Testis (tissue), 3 donors: ENCODE measurements around the gene MSLN. TPM values are rescaled to one million over a fixed set of nuclear protein-coding genes. Genes with fewer than 3 reads are reported as not detected.
A peak's percentile ranks its signal among the peaks of the same experiment; 100 is the strongest.

Source experiments
- DNase-seq: peaks from one replicate; pipeline ENCODE4 v3.0.0-alpha.2; 2019
- H3K27ac ChIP-seq, 2 donors: fragments of 200-600 bp; sonication (generic); one replicate each; pipeline ENCODE4 v1.5.1; 2019
- H3K27me3 ChIP-seq: fragments of 200-600 bp; sonication (generic); one replicate; pipeline ENCODE4 v1.5.1; 2019
- H3K36me3 ChIP-seq: fragments of 200-600 bp; sonication (generic); one replicate; pipeline ENCODE4 v1.5.1; 2017; ENCODE audit warnings: low read depth; ENCODE audit errors: missing control alignments
- H3K4me1 ChIP-seq: fragments of 200-600 bp; sonication (generic); one replicate; pipeline ENCODE4 v1.5.1; 2019
- H3K4me3 ChIP-seq, 2 donors: fragments of 200-600 bp; sonication (generic); one replicate each; pipeline ENCODE4 v1.5.1; 2017 to 2019
- H3K9me3 ChIP-seq: fragments of 200-600 bp; sonication (generic); one replicate; pipeline ENCODE4 v1.5.1; 2017
- POLR2A ChIP-seq: fragments of 450-650 bp; IDR thresholded peaks from one replicate; pipeline ENCODE4 v1.6.1; 2017; ENCODE audit warnings: antibody characterized with exemption, mild to moderate bottlenecking, moderate library complexity
- whole genome bisulfite sequencing, 2 donors: methylation state at CpG; one replicate each; pipeline ENCODE4 v1.1.5; 2018; 5-methylcytosine and 5-hydroxymethylcytosine counted together
- intact Hi-C: fragments of 100-400 bp; cut with DNase I; formaldehyde crosslinking; loops from one replicate; pipeline ENCODE4 v1.15.1; 2023; ENCODE audit warnings: low total_unique reads
- polyA plus RNA-seq: library from polyadenylated mRNA; stranded (reverse); fragments of 350-450 nt; fragmentation: Illumina TruSeq; extraction: RNeasy Lipid Tissue Mini Kit (QIAGEN cat#74804); gene quantifications from one replicate; pipeline ENCODE4 v1.2.3, GENCODE V29; 2014; ENCODE audit warnings: low read depth, low replicate concordance; ENCODE audit not compliant: insufficient read depth
- total RNA-seq, 2 donors: library from RNA; depleted of rRNA; stranded (reverse); fragments of >200 nt; gene quantifications; one replicate each; pipeline ENCODE4 v1.2.3, GENCODE V29; 2016
- TF ChIP-seq, protein P1 (sequence below), 3 experiments: fragments of 450-650 bp in 2 of 3; fragments of 200-600 bp in 1 of 3; sonication (generic) in 1 of 3; IDR thresholded peaks; one replicate each; pipeline ENCODE4 v1.5.1; 2016 to 2019; ENCODE audit warnings: antibody characterized with exemption in 3 of 3, mild to moderate bottlenecking in 2 of 3, moderate library complexity in 1 of 3

The MSLN gene
- total and polyA plus RNA-seq, 3 donors from 2014 or later = 1.5 to 18.5 (median 2.8) TPM

DNA sequence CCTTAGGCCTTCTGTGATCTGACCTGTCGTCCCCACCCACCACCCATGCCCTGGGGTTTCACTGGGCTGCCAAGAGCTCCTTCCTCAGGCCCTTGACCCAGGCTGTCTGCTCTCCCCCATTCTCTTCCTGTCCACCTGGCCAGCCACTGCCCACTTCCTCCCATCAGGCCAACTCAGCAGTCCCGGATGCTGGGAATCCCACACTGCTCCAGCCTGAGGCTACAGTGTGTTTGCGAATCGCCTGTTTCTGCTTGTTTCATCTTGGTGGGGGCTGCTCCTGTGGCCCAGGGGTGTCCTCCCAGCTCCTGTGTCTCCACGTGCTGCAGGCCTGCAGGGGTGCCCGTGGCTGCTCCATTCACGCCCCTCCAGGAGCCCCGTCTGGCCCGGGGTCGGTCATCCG lies 46.5 kb upstream of the MSLN start:
- Histone ChIP-seq H3K36me3 (no peaks in the 10 kb centered on the region), H3K27me3 (no peaks in the 10 kb centered on the region), H3K4me1 (peaks cover 22% of the 10 kb centered on the region), H3K4me3 (no peak overlapping the region), H3K9me3 (no peaks in the 10 kb centered on the region), H3K27ac (no peak overlapping the region)
- DNase-seq = no peak
- intact Hi-C loops = no loop called here
- no peak for TF ChIP-seq POLR2A
- TF ChIP-seq, protein P1, sequence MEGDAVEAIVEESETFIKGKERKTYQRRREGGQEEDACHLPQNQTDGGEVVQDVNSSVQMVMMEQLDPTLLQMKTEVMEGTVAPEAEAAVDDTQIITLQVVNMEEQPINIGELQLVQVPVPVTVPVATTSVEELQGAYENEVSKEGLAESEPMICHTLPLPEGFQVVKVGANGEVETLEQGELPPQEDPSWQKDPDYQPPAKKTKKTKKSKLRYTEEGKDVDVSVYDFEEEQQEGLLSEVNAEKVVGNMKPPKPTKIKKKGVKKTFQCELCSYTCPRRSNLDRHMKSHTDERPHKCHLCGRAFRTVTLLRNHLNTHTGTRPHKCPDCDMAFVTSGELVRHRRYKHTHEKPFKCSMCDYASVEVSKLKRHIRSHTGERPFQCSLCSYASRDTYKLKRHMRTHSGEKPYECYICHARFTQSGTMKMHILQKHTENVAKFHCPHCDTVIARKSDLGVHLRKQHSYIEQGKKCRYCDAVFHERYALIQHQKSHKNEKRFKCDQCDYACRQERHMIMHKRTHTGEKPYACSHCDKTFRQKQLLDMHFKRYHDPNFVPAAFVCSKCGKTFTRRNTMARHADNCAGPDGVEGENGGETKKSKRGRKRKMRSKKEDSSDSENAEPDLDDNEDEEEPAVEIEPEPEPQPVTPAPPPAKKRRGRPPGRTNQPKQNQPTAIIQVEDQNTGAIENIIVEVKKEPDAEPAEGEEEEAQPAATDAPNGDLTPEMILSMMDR (IDR thresholded peaks at IDR 0.05) = no peak
- WGBS, 2 donors = 41 to 68% methylated on average over 4 to 11 of the region's 11 CpGs

GRCh38 chr16:714558-715476 lies 45.7 kb upstream of the MSLN start, which contains the start of gene METRN:
TSS of gene METRN (plus strand) at chr16:715118. CDS start at chr16:715290, 172 bp downstream.
- Histone ChIP-seq H3K4me1 (peaks cover 22% of the 10 kb centered on the region), H3K36me3 (no peaks in the 10 kb centered on the region), H3K9me3 (no peaks in the 10 kb centered on the region), H3K27ac (no peak within 1 kb of the TSS), H3K4me3 (peak within 1 kb of the TSS; percentile 53 to 61), H3K27me3 (no peaks in the 10 kb centered on the region)
- no peak for TF ChIP-seq POLR2A
- TF ChIP-seq, protein P1 (IDR thresholded peaks at IDR 0.05) = no peak
- peak; percentile 94 for DNase-seq
- intact Hi-C loops = no loop called here
- 4% methylated on average over 63 of the region's 108 CpGs; no CpG with 5 or more reads in 1 of the 2 donors for WGBS, 2 donors

DNA sequence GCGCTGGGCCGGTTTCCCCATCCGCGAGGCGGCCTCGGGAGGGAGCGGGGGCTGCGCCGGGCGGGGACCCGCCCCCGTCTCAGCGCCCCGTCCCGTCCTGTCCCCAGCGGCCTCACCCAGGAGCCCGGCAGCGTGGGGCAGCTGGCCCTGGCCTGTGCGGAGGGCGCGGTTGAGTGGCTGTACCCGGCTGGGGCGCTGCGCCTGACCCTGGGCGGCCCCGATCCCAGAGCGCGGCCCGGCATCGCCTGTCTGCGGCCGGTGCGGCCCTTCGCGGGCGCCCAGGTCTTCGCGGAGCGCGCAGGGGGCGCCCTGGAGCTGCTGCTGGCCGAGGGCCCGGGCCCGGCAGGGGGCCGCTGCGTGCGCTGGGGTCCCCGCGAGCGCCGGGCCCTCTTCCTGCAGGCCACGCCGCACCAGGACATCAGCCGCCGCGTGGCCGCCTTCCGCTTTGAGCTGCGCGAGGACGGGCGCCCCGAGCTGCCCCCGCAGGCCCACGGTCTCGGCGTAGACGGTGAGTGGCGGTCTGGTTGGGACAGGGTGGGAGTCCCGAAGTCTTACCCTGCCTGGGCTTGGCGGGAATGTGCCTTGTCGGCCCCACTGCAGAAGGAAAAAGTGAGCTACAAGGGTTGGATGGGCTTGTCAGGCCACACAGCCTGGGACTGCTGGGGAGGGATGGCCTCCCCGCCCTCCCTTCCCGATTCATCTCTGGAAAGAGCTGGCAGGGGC lies 44.9 kb upstream of the MSLN start:
- H3K27ac ChIP-seq = no peak overlapping the region
- no peak for TF ChIP-seq POLR2A
- TF ChIP-seq, protein P1 (IDR thresholded peaks at IDR 0.05) = no peak
- no peaks in the 10 kb centered on the region for H3K36me3 ChIP-seq
- H3K9me3 ChIP-seq = no peaks in the 10 kb centered on the region
- H3K4me1 ChIP-seq = peaks cover 24% of the 10 kb centered on the region
- 3% methylated on average over 52 of the region's 74 CpGs; no CpG with 5 or more reads in 1 of the 2 donors for WGBS, 2 donors
- intact Hi-C loops = no loop called here
- H3K27me3 ChIP-seq = no peaks in the 10 kb centered on the region
- H3K4me3 ChIP-seq = peak overlapping the region; percentile 53 to 61
- DNase-seq = no peak

GRCh38 chr16:716200-716568 lies 44.4 kb upstream of the MSLN start:
- WGBS, 2 donors = 22 to 30% methylated on average over 11 to 12 of the region's 12 CpGs
- H3K27me3 ChIP-seq = no peaks in the 10 kb centered on the region
- TF ChIP-seq POLR2A = no peak
- H3K27ac ChIP-seq = no peak overlapping the region
- no peak overlapping the region for H3K4me3 ChIP-seq
- no peaks in the 10 kb centered on the region for H3K36me3 ChIP-seq
- intact Hi-C loops = no loop called here
- peaks cover 24% of the 10 kb centered on the region for H3K4me1 ChIP-seq
- no peaks in the 10 kb centered on the region for H3K9me3 ChIP-seq
- DNase-seq = peak; percentile 80

- Histone ChIP-seq H3K4me1 (peaks cover 29% of the 10 kb centered on the region), H3K27me3 (no peaks in the 10 kb centered on the region), H3K27ac (no peak overlapping the region), H3K36me3 (no peaks in the 10 kb centered on the region), H3K9me3 (no peaks in the 10 kb centered on the region), H3K4me3 (no peak overlapping the region)
- WGBS, 2 donors = 90 to 97% methylated on average over 11 to 29 of the region's 29 CpGs
- no peak for TF ChIP-seq POLR2A
- TF ChIP-seq, protein P1 (IDR thresholded peaks at IDR 0.05) = no peak
- no peak for DNase-seq
- intact Hi-C loops = no loop called here
Observed at GRCh38 chr16:716768-717325, 43.7 kb upstream of the MSLN start.
